GM18511 (cell line): ENCODE results near the gene WDCP.

Experiments used
- ATAC-seq: cut with Tn5 transposase; IDR thresholded peaks from one replicate; pipeline ENCODE4 v1.9.1; 2021; ENCODE audit warnings: mild to moderate bottlenecking, moderate library complexity; ENCODE audit not compliant: unreplicated experiment

The WDCP gene

DNA sequence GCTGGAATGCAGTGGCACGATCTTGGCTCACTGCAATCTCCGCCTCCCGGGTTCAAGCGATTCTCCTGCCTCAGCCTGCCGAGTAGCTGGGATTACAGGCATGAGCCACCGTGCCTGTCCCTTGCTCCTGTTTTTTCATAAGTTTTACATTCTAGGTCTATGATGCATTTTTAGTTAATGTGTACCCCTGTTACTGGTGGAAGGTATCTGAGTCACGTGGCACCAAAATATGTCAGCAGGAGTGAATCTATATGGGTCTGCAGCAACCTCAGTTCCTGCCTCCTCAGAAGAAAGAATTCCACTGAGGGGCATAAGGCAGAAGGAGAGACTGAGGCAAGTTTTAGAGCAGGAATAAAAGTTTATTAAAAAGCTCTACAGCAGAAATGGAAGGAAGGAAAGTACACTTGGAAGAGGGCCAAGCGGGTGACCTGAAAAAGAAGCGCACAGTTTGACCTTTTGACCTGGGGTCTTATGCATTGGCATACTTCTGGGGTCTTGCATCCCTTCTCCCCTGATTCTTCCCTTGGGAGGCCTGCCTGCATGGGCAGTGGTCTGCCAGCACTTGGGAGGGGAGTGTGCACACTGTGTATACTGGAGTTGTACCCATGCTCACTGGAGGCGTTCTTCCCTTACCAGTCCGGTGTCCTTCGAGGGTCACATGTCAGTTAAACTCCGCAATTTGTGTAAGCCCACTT, 38.4 kb downstream of the WDCP start:
- ATAC-seq, result no peak

DNA sequence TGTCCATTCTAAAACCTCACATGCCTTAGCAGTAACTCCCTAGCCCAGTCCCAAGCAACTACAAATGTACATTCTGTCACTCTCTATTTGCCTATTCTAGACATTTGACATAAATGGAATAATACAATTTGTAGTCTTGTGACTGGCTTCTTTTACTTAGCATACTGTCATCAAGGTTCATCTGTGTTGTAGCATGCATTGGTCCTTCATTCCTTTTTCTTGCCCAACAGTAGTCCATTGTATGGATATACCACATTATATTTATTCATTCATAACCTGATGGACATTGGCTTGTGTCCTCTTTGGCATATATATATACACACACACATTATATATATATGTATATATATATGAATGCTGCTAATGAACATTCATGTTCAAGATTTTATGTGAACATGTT, 39.5 kb downstream of the WDCP start:
- no peak for ATAC-seq

DNA sequence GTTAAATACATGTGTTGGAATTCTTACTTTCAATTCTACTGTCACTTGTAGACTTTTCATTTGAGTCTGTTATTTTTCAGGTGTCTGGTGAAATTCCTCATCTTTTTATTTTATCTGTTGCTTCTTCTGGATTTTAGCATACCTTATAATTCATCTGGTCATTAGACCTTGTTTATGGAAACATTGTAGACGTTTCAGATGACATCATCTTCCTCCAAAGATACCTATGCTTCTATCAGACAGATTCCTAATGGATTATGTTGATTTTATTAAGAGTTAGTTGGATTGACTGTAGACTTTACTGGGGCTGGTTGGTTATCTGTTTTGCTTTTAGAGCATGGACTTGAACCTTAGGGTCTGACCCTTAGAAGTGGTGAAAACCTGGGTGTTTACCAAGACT, 52.6 kb downstream of the WDCP start:
- ATAC-seq, result no peak

DNA sequence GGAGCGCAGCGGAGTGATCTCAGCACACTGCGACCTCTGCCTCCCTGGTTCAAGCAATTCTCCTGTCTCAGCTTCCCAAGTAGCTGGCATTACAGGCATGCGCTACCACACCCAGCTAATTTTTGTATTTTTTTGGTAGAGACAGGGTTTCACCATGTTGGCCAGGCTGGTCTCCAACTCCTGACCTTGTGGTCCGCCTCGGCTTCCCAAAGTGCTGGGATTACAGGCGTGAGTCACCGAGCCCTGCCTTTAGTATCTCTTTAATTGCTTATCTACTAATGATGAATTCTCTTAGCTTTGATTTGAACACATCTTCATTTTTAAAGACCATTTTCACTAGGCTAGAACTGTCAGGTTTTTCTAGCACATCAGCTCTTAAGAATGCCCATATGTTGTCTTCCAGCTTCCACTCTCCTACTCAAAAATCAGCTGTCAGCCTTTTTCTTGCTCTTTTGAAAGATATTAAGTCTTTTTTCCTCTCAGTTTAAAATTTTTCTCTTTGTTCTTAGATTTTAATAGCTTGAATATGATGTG, 53.4 kb downstream of the WDCP start:
- no peak for ATAC-seq

DNA sequence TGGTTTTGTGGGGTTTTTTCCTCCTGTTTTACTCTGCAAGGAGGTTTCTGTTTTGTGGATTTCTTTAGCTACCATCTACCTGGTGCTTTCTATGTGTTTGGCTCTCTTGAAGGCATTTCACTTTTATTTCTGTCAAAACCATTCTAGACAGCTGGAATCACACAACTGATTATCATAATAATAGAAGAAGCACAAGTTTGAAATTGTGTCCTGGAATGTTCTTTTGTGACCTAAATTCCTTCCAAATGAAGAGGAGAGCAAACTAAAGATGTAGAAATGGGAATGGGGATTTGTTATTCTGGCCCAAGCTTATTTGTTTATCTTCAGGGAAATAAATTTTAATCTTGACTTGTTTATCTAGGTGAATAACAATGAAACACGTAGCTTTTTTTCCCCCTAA, 54.3 kb downstream of the WDCP start:
- ATAC-seq, result no peak

DNA sequence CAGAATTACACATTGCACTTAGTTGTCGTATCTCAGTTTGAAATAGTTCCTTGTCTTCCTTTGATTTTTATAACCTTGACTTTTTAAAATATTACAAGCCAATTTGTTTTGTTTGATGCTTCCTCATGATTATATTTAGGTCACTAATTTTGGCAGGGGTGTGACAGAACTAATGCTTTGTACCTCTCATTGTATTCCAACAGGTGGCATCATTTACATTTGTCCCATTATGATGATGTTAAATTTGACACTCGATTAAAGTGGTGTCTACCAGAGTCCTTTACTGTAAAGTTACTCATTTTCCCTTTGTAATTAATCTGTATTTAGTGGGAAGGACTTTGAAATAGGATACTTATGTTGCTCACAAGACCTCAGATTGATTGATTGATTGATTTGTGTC, 58.8 kb downstream of the WDCP start:
- ATAC-seq, result no peak
